BE2C (cell line): ENCODE results near the gene CCNL1.
A peak's percentile ranks its signal among the peaks of the same experiment; 100 is the strongest.

Experiments
- DNase-seq: peaks from one replicate; pipeline ENCODE4 v3.0.0-alpha.2; 2020
- H3K27me3 ChIP-seq: fragments of 250-450 bp; sonication (Bioruptor Pico); 2 replicates; pipeline ENCODE4 v1.5.1; 2020; ENCODE audit warnings: mild to moderate bottlenecking
- H3K36me3 ChIP-seq: fragments of 250-450 bp; sonication (Bioruptor Pico); 2 replicates; pipeline ENCODE4 v1.5.1; 2020; ENCODE audit warnings: mild to moderate bottlenecking
- H3K4me1 ChIP-seq: fragments of 250-450 bp; sonication (Bioruptor Pico); 2 replicates; pipeline ENCODE4 v1.5.1; 2020
- H3K4me3 ChIP-seq: 2 replicates; pipeline ENCODE4 v1.5.1; 2011; ENCODE audit warnings: low read depth, low read length
- H3K9me3 ChIP-seq: fragments of 250-450 bp; sonication (Bioruptor Pico); 2 replicates; pipeline ENCODE4 v1.5.1; 2020
- TF ChIP-seq, protein P1 (sequence below): IDR thresholded peaks from 2 replicates; pipeline ENCODE4 v1.5.1; 2012; ENCODE audit warnings: mild to moderate bottlenecking, low read depth, low read length

CCNL1 gene

DNA sequence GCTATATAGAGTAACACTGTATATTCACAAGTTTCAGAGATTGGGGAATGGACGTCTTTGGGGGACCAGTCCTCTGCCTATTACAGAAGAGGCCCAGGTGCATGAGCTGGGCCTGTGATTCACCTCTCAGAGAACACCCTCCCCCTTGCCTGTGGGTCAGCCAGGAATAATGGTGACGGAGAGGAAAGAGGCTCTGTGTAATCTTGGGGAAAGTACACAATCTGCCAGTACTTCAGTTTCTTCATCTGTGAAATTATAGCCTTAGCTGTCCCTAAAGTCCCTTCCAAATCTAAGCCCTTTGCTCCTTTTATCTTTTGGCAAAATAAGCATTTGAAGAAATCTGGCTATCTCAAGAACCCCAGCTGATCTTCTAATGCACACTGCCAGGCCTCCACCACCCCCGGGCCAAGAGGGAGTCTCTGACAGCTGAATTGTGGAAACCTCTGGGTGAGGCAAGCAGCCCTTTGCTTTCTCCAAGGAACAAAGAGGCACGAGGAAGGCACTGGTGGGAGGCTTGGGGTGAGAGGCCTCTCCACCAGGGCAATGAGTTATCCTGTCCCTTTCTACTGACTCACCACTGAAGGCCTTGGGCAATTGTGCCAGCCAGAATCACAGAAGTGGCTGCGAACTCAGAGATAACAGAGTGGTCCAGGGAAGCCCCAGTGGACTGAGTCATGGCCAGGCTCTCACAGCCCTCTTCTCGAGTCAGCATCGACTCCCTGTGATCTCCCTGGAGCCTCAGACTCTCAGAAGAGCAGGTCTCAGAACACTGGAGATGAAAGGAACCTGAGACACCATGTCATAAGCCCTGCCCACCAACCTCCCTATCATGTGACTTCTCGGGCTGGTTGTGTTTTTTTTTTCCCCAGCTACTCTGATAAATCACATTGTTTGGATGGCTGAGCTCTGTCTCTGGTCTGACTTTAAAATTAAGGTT is 31.8 kb downstream of the CCNL1 start:
- Histone ChIP-seq H3K4me3 (no peak overlapping the region), H3K36me3 (no peaks in the 10 kb centered on the region), H3K27me3 (no peaks in the 10 kb centered on the region), H3K4me1 (no peaks in the 10 kb centered on the region), H3K9me3 (no peaks in the 10 kb centered on the region)
- TF ChIP-seq, protein P1, sequence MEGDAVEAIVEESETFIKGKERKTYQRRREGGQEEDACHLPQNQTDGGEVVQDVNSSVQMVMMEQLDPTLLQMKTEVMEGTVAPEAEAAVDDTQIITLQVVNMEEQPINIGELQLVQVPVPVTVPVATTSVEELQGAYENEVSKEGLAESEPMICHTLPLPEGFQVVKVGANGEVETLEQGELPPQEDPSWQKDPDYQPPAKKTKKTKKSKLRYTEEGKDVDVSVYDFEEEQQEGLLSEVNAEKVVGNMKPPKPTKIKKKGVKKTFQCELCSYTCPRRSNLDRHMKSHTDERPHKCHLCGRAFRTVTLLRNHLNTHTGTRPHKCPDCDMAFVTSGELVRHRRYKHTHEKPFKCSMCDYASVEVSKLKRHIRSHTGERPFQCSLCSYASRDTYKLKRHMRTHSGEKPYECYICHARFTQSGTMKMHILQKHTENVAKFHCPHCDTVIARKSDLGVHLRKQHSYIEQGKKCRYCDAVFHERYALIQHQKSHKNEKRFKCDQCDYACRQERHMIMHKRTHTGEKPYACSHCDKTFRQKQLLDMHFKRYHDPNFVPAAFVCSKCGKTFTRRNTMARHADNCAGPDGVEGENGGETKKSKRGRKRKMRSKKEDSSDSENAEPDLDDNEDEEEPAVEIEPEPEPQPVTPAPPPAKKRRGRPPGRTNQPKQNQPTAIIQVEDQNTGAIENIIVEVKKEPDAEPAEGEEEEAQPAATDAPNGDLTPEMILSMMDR: no peak
- DNase-seq: peak; percentile 29

GRCh38 chr3:157127268-157127667 is 32.7 kb downstream of the CCNL1 start:
- H3K9me3 ChIP-seq: no peaks in the 10 kb centered on the region

GRCh38 chr3:157126365-157126764 is 33.6 kb downstream of the CCNL1 start:
- no peaks in the 10 kb centered on the region for H3K27me3 ChIP-seq
- no peaks in the 10 kb centered on the region for H3K4me1 ChIP-seq
- TF ChIP-seq, protein P1: no peak
- H3K4me3 ChIP-seq: no peak overlapping the region
- no peaks in the 10 kb centered on the region for H3K9me3 ChIP-seq
- no peak for DNase-seq
- no peaks in the 10 kb centered on the region for H3K36me3 ChIP-seq

More at GRCh38 chr3:157127268-157127667, 32.7 kb downstream of the CCNL1 start:
- DNase-seq: no peak
- no peaks in the 10 kb centered on the region for H3K4me1 ChIP-seq
- TF ChIP-seq, protein P1: no peak
- no peak overlapping the region for H3K4me3 ChIP-seq
- no peaks in the 10 kb centered on the region for H3K27me3 ChIP-seq
- H3K36me3 ChIP-seq: no peaks in the 10 kb centered on the region

DNA sequence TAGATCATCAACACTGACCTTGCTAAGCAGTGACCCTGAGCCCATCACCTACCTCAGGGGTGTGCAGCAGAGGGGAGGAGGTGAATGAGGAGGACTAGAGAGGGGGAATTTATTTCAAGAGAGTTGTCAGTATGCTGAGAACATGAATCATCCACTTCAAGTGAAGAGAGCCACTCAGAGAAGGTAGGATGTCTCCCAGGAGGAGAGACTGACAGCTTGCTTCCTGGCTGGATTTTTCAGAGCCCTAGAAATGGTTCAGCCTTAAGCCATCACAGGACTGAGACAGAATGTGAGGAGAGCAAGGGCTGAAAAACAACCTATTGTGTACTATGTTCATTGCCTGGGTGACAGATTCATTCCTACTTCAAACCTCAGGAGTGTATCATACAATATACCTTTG is 34.8 kb downstream of the CCNL1 start:
- no peaks in the 10 kb centered on the region for H3K27me3 ChIP-seq
- H3K4me3 ChIP-seq: no peak overlapping the region
- no peak for DNase-seq
- H3K36me3 ChIP-seq: no peaks in the 10 kb centered on the region
- TF ChIP-seq, protein P1: no peak
- no peaks in the 10 kb centered on the region for H3K4me1 ChIP-seq
- no peaks in the 10 kb centered on the region for H3K9me3 ChIP-seq

- H3K9me3 ChIP-seq: no peaks in the 10 kb centered on the region
- no peaks in the 10 kb centered on the region for H3K27me3 ChIP-seq
- H3K4me3 ChIP-seq: no peak overlapping the region
- TF ChIP-seq, protein P1: no peak
- no peak for DNase-seq
- H3K36me3 ChIP-seq: no peaks in the 10 kb centered on the region
- H3K4me1 ChIP-seq: no peaks in the 10 kb centered on the region
Observed at GRCh38 chr3:157123621-157124020, 36.3 kb downstream of the CCNL1 start.

DNA sequence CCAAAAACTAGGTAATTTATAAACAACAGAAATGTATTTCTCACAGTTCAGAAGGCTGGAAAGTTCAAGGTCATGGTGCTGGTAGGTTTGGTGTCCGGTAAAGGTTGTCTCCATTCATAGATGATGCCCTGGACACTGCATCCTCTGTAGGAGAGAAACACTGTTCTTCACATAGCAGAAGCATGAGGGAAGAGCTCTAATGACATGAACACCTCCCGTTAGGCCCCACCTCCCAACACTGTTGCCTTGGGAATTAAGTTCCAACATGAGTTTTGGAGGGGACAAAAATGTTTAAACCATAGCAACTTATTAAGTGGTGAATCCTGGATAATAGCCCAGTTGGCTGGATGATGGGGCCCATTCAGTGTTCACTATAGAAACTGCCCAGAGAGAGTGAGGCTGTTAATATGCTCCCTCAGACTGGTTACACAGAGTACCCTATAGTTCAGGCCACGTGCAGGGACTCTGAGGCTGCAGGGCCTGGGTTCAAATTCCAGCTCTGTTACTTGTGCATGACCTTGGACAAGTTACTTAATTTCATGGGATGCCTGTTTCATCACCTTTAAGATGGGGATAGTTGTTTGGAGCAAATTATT is 37.0 kb downstream of the CCNL1 start:
- TF ChIP-seq, protein P1: no peak
- no peaks in the 10 kb centered on the region for H3K9me3 ChIP-seq
- DNase-seq: no peak
- H3K36me3 ChIP-seq: no peaks in the 10 kb centered on the region
- no peak overlapping the region for H3K4me3 ChIP-seq
- H3K4me1 ChIP-seq: no peaks in the 10 kb centered on the region
- H3K27me3 ChIP-seq: no peaks in the 10 kb centered on the region
